GM21360 (cell line): Measurements from ENCODE around the gene DOCK3.
"Not testable (repeated sequence)": the region's sequence is repeated elsewhere in the genome, so short reads cannot be mapped to it uniquely, and the experiment has no call there.

Source experiments
- ATAC-seq: cut with Tn5 transposase; IDR thresholded peaks from one replicate; pipeline ENCODE4 v1.9.1; 2021; ENCODE audit warnings: mild to moderate bottlenecking, moderate library complexity; ENCODE audit not compliant: unreplicated experiment

Gene DOCK3

DNA sequence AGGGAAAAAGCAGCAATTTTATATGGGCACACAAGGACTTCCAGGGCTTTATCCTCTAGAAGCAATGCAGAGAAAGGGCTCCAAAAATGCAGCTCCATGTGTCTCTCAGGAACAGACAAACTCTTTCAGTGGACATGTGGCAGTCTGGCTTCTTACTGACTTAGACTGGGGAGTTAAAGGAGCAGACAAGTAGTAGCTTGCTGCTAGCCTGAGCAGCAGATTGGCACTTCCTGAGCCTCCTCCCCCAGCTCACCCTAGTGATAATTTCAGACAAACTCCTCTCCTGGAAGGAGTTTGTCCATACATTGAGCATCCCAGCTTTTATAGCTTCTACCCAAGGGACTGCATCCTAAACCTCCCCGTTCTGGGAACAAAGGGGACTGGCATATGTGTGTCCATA is 608.7 kb downstream of the DOCK3 start:
- no peak for ATAC-seq

DNA sequence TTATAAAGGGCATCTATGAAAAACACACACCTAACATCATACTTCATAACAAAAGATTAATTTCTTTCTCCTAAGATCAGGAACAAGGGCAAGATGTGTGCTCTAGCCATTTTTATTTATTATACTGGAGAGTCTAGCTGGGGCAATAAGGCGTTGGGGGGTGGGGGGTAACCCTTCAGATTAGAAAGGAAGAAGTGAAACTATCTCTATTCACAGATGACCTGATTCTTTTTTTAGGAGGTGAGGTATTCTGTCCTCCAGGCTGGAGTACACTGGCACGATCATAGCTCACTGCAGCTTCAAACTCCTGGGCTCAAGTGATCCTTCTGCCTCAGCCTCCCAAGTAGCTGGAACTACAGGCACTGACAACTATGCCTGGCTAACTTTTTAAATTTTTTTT is 620.9 kb downstream of the DOCK3 start:
- peak; percentile 90 for ATAC-seq

DNA sequence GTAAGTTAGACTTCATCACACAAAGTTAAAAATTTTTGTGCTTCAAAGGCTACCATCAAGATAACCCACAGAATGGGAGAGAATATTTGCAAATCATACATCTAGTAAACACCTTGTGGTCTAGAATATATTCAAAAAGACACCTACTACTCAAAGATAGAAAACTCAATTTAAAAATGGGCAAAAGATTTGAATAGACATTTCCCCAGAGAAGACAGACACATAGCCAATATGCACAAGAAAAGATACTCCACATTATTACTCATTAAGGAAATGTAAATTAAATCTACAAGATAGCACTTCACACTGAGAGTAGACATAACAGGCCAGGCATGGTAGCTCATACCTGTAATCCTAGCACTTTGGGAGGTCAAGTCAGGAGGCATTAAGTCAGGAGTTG is 622.6 kb downstream of the DOCK3 start:
- no peak for ATAC-seq

- no peak for ATAC-seq
These were observed 629.5 kb downstream of the DOCK3 start for GRCh38 chr3:51304230-51304629.

DNA sequence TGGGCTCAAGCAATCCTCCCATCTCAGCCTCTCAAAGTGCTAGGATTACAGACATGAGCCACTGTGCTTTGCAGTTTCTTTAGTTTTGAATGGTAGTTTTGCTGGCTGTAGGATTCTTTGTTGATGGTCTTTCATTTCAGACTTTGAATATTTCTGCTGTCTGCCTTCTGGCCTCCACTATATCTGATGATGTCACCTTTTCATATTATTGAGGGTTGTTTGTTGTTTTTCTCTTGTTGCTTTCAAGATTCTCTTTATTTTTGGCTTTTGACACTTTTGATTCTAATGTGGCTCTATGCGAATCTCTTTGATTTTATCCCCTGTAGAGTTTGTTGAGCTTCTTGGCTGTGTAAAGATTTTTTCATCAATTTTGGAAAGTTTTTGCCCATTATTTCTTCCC is 631.4 kb downstream of the DOCK3 start:
- ATAC-seq: no peak

DNA sequence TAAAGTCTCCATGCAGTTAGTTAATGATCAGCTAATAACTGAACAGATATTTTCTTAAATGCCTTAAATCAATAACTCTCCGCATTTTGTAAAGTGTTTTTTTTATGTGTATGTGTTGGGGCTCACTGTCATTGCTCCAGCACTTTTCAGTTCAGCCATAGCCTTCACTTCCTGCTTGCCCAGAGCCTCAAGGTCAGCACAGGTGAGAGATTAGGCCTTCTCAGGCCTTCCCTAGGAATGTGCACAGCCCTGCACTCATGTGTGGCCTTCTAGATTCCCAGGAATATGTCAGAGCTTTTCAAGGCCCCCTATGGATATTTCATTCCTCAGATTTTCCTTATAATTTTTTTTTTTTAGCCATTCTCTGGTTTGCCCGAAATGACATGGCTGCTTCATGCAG is 632.7 kb downstream of the DOCK3 start:
- no peak for ATAC-seq

GRCh38 chr3:51307945-51308607 is 633.3 kb downstream of the DOCK3 start:
- ATAC-seq: not testable (repeated sequence)

GRCh38 chr3:51311055-51311454 is 636.3 kb downstream of the DOCK3 start:
- no peak for ATAC-seq

DNA sequence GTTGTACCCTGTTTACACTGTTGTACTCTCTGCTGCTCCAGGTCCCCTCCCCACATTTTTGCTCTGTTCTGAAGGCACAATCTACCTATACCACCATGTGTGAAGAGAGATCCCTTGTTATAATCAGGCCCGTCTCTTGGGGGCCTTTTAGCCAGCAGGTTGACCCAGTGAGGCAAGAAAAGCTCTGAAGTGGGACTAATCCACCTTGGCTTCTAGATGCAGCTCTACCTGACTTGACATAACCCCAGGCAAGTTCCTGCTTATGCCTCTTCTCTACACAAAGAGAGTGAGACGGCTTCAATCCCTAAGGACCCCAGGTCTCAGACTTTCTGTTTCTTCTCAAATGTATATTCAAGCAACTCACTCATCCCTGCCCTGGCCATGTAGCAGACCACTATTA is 653.5 kb downstream of the DOCK3 start:
- ATAC-seq: no peak

DNA sequence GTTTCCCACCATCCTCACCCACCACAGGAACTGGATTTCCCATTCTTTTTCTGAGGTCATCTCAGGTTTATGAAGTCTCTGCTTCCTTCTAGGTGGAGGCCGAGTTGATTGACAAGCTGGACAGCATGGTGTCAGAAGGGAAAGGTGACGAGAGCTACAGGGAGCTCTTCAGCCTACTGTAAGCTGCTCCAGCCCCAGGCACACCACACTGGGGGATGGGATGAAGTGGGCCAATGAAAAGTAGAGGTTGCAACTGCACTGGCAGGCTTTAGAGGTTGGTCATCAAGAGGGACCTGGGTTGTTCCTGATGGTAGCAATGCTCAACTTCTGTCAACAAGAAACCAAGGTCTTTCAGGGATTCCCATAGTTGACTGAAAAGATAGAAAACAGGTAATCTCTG is 655.3 kb downstream of the DOCK3 start:
- no peak for ATAC-seq

- ATAC-seq: no peak
These were observed 657.4 kb downstream of the DOCK3 start for GRCh38 chr3:51332156-51332555.

DNA sequence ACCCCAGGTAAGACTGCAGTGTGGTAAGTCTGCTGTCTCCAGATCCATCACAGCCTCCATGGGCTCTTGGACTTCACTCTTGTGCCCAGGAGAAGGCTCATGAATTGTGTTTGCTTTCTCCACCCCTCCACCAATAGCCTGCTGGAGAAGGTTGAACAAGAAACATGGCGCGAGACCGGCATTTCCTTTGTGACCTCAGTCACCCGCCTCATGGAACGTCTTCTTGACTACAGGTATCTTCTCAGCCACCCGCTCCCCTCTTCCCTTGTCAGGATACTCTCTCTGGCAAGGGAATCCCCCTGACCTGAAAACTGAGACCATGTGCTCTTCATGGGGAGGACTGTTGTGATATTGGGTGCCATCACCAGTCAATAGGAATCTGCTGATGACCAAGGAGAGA is 658.3 kb downstream of the DOCK3 start:
- ATAC-seq: no peak

DNA sequence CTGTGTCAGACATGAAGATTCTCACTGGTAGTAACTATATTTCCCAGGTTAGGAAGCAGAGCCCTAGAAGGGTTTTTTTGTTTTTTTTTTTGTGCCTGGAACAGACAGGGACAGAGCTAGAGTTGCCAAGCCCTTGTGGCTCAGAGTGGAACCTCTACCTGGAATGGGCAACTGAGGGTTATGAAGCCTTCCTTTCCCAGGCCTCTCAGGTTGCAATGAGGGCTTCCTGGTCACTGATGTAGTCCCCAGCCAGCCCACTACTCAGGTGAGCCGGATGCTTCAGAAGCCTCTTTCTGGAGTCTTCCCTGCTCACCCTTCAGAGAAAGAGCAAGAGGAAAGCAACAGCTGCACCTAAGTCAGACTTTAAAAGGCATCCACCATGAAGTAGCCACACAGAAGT is 661.5 kb downstream of the DOCK3 start:
- no peak for ATAC-seq

DNA sequence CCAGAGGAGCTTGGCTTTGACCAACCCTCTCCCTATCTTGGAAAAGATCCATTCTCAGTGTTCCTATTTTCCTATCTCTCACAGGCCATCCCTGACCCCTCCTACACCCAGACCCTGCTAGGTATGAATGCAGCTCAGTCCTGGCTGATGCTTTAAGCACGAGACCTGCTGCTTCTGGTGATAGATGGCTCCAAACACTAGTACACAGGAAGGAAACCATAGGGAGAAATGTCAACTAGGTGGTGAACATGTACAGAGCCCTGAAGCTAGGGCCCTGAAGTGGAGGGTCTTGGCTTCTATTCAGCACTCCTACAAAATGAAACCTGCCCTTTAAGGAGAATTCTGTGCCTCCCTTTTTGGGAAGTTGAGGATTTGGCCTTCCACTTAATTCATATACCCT is 662.9 kb downstream of the DOCK3 start:
- no peak for ATAC-seq

- no peak for ATAC-seq
These were observed 663.9 kb downstream of the DOCK3 start for GRCh38 chr3:51338632-51339031.

- no peak for ATAC-seq
These were observed 665.5 kb downstream of the DOCK3 start for GRCh38 chr3:51340013-51340829.

- ATAC-seq: no peak
These were observed 666.4 kb downstream of the DOCK3 start for GRCh38 chr3:51340989-51341636.

DNA sequence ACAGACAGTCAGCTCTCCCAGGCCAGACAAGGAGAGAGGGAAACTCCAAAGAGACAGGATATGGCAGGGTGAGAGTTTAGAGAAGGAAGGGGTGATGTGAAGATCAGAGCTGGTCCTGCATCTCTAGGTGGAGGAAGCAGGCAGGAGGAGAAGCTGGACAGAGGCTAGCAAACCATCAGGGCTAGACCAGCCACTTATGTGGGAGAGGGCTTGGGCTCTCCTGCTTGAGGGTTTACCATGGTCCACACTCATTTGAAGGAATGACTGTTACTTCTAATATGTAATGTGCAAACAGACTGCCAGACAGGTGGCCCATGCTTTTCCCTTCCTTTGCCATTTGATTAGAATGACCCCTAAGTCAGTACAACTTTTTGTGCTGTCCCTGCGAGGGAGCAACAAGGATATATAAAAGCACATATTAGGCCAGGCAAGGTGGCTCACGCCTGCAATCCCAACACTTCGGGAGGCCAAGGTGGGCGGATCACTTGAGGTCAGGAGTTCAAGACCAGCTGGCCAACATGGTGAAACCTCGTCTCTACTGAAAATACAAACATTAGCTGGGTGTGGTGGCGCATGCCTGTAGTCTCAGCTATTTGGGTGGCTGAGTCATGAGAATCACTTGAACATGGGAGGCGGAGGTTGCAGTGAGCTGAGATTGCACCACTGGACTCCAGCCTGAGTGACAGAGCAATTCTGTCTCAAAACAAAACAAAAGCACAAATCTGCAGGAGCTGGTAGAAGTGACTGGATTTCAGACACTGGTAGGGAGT is 669.4 kb downstream of the DOCK3 start:
- ATAC-seq: no peak

- no peak for ATAC-seq
These were observed 676.0 kb downstream of the DOCK3 start for GRCh38 chr3:51350751-51351150.

GRCh38 chr3:51353131-51353530 is 678.4 kb downstream of the DOCK3 start:
- no peak for ATAC-seq

DNA sequence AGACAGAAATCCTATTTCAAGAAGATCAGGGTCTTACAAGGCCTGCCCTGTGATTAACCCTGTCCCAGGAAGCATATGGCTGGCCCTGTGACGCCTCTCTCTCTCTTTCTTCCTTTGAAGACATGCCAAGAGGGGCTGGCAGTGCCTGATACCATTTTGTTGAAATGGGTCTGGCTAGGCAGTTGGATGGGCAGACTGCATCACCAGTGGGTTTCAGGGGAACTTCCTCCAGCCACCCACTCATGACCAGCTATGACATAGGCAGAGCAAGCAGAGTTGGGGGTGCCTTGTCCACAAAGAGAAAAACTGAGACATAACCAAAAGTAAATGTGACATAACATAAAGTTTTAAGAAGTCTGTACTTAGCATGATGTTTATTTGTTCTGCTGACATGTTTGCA is 679.0 kb downstream of the DOCK3 start:
- no peak for ATAC-seq
